A549 (cell line): ENCODE data around the gene ELN.

Source experiments
- CHD2 ChIP-seq: fragments of 150-350 bp; IDR thresholded peaks from 2 replicates; pipeline ENCODE4 v1.6.1; 2014; ENCODE audit warnings: low read length; ENCODE audit not compliant: partially characterized antibody
- EP300 ChIP-seq, 2 experiments: fragments of >200 bp; sonication (Bioruptor Twin); formaldehyde crosslinking; IDR thresholded peaks; 2 replicates in 1 of 2; 3 replicates in 1 of 2; pipeline ENCODE4 v1.6.1; 2016 to 2017
- ESRRA ChIP-seq: fragments of 150-350 bp; IDR thresholded peaks from 2 replicates; pipeline ENCODE4 v1.6.1; 2014; ENCODE audit warnings: mild to moderate bottlenecking, low read length, borderline replicate concordance
- MAZ ChIP-seq: fragments of 150-350 bp; IDR thresholded peaks from 2 replicates; pipeline ENCODE4 v1.6.1; 2014; ENCODE audit warnings: antibody characterized with exemption, low read depth, low read length, borderline replicate concordance
- NR3C1 ChIP-seq: fragments of >200 bp; sonication (Bioruptor Twin); formaldehyde crosslinking; IDR thresholded peaks from 3 replicates; pipeline ENCODE4 v1.6.1; 2017
- POLR2A ChIP-seq: IDR thresholded peaks from 2 replicates; pipeline ENCODE4 v1.6.1; 2012; ENCODE audit warnings: mild to moderate bottlenecking, low read length
- RCOR1 ChIP-seq: fragments of 150-350 bp; IDR thresholded peaks from 2 replicates; pipeline ENCODE4 v1.6.1; 2014; ENCODE audit warnings: antibody characterized with exemption, low read length, low read depth
- RFX5 ChIP-seq: fragments of 450-650 bp; IDR thresholded peaks from 2 replicates; pipeline ENCODE4 v1.7.1; 2014; ENCODE audit warnings: antibody characterized with exemption, mild to moderate bottlenecking, moderate library complexity
- ZFP36 ChIP-seq: fragments of 450-650 bp; IDR thresholded peaks from 2 replicates; pipeline ENCODE4 v1.6.1; 2014; ENCODE audit warnings: borderline replicate concordance; ENCODE audit not compliant: partially characterized antibody
- TF ChIP-seq, protein P1 (sequence below): fragments of >200 bp; sonication (Bioruptor Twin); formaldehyde crosslinking; IDR thresholded peaks from 3 replicates; pipeline ENCODE4 v1.5.1; 2016
- TF ChIP-seq, protein P2 (sequence below): fragments of 450-650 bp; IDR thresholded peaks from 2 replicates; pipeline ENCODE4 v1.6.1; 2014; ENCODE audit warnings: antibody characterized with exemption

DNA sequence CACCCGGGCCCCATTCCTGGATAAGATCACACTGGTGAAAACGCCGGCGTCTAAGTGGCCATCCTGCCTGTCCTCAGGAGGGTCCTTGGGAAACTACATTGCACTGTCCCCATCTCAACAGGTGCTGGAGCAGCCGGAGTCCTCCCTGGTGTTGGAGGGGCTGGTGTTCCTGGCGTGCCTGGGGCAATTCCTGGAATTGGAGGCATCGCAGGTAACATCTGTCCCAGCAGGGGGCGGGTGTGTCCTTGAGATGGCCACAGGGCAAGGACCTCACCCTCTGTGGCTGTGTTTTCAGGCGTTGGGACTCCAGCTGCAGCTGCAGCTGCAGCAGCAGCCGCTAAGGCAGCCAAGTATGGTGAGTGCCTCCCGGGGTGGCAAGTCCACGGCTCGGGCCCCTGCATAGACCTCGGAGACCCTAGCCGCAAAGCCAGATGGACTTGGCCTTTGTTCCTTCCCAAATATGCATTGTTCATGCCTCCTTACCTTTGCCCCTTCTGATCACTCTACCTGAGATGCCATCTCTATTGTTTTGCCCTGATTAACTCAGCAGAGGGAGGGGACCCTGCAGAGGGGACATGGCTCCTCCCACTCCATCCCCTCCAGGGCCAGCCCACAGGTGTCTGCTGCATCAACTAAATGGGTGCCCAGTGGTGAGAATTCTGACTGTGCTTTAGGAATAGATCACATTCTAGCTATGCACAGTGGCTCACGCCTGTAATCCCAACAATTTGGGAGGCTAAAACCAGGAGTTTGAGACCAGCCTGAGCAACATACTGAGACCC lies 23.8 kb downstream of the ELN start:
- TF ChIP-seq RFX5 (no peak), CHD2 (no peak), RCOR1 (no peak), POLR2A (no peak), EP300 (IDR thresholded peaks at IDR 0.05) (no peak), ESRRA (no peak), ZFP36 (no peak), NR3C1 (no peak), MAZ (no peak)
- TF ChIP-seq, protein P1, sequence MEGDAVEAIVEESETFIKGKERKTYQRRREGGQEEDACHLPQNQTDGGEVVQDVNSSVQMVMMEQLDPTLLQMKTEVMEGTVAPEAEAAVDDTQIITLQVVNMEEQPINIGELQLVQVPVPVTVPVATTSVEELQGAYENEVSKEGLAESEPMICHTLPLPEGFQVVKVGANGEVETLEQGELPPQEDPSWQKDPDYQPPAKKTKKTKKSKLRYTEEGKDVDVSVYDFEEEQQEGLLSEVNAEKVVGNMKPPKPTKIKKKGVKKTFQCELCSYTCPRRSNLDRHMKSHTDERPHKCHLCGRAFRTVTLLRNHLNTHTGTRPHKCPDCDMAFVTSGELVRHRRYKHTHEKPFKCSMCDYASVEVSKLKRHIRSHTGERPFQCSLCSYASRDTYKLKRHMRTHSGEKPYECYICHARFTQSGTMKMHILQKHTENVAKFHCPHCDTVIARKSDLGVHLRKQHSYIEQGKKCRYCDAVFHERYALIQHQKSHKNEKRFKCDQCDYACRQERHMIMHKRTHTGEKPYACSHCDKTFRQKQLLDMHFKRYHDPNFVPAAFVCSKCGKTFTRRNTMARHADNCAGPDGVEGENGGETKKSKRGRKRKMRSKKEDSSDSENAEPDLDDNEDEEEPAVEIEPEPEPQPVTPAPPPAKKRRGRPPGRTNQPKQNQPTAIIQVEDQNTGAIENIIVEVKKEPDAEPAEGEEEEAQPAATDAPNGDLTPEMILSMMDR: peak; percentile 42
- TF ChIP-seq, protein P2, sequence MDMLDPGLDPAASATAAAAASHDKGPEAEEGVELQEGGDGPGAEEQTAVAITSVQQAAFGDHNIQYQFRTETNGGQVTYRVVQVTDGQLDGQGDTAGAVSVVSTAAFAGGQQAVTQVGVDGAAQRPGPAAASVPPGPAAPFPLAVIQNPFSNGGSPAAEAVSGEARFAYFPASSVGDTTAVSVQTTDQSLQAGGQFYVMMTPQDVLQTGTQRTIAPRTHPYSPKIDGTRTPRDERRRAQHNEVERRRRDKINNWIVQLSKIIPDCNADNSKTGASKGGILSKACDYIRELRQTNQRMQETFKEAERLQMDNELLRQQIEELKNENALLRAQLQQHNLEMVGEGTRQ: no peak
